ENCODE results near the gene GLI1.

- TF ChIP-seq CTCF (conservative IDR thresholded peaks at IDR 0.05; ENCODE audit: low read length) (no peak), EZH2phosphoT487 (IDR thresholded peaks at IDR 0.05; ENCODE audit: borderline replicate concordance, low read depth, low read length) (no peak)
Observed at GRCh38 chr12:57467915-57468314, 8.3 kb downstream of the GLI1 start.
